ENCODE results near the gene RASSF4.

- TF ChIP-seq CTCF (IDR thresholded peaks at IDR 0.05; ENCODE audit: borderline replicate concordance, extremely low read depth, low read length, poor library complexity, severe bottlenecking) = no peak
- TF ChIP-seq EZH2 (IDR thresholded peaks at IDR 0.05; ENCODE audit: borderline replicate concordance, low read depth, low read length, severe bottlenecking) = no peak
Measured at GRCh38 chr10:44967616-44968015, 8.0 kb downstream of the RASSF4 start.

Data from DND-41 (cell line).